IPS-18a (cell line): ENCODE measurements around the gene HOXC13.

Experiments
- H3K27ac ChIP-seq: one replicate; pipeline ENCODE4 v1.5.1; 2013; ENCODE audit warnings: low read length
- H3K27me3 ChIP-seq: one replicate; pipeline ENCODE4 v1.6.1; 2013; ENCODE audit warnings: mild to moderate bottlenecking, low read length; ENCODE audit not compliant: control insufficient read depth, insufficient read depth
- H3K36me3 ChIP-seq: one replicate; pipeline ENCODE4 v1.6.1; 2013; ENCODE audit warnings: low read depth, low read length; ENCODE audit not compliant: control insufficient read depth
- H3K4me1 ChIP-seq: one replicate; pipeline ENCODE4 v1.6.1; 2013; ENCODE audit warnings: low read depth, low read length; ENCODE audit not compliant: control insufficient read depth
- H3K4me3 ChIP-seq: one replicate; pipeline ENCODE4 v1.5.1; 2013; ENCODE audit warnings: low read length
- H3K9ac ChIP-seq: one replicate; pipeline ENCODE4 v1.6.1; 2013; ENCODE audit warnings: mild to moderate bottlenecking, low read length, moderate library complexity
- H3K9me3 ChIP-seq: one replicate; pipeline ENCODE4 v1.6.1; 2013; ENCODE audit warnings: low read depth, low read length; ENCODE audit not compliant: control insufficient read depth

Gene HOXC13

GRCh38 chr12:53929527-53929926, 9.1 kb upstream of the HOXC13 start:
- Histone ChIP-seq H3K9ac (no peak overlapping the region), H3K4me3 (no peak overlapping the region), H3K36me3 (no peaks in the 10 kb centered on the region), H3K4me1 (no peaks in the 10 kb centered on the region), H3K27ac (no peak overlapping the region), H3K27me3 (peaks cover 100% of the 10 kb centered on the region), H3K9me3 (no peaks in the 10 kb centered on the region)

GRCh38 chr12:53930591-53931255, 7.9 kb upstream of the HOXC13 start:
- no peaks in the 10 kb centered on the region for H3K4me1 ChIP-seq
- no peaks in the 10 kb centered on the region for H3K36me3 ChIP-seq
- H3K9ac ChIP-seq: no peak overlapping the region
- H3K27me3 ChIP-seq: peaks cover 100% of the 10 kb centered on the region
- no peaks in the 10 kb centered on the region for H3K9me3 ChIP-seq
- no peak overlapping the region for H3K4me3 ChIP-seq
- H3K27ac ChIP-seq: no peak overlapping the region

GRCh38 chr12:53931844-53932581, 6.6 kb upstream of the HOXC13 start:
- H3K4me1 ChIP-seq: no peaks in the 10 kb centered on the region
- no peak overlapping the region for H3K27ac ChIP-seq
- no peaks in the 10 kb centered on the region for H3K9me3 ChIP-seq
- no peak overlapping the region for H3K9ac ChIP-seq
- no peaks in the 10 kb centered on the region for H3K36me3 ChIP-seq
- no peak overlapping the region for H3K4me3 ChIP-seq
- H3K27me3 ChIP-seq: peaks cover 100% of the 10 kb centered on the region

GRCh38 chr12:53932915-53933314, 5.7 kb upstream of the HOXC13 start:
- Histone ChIP-seq H3K4me1 (no peaks in the 10 kb centered on the region), H3K4me3 (no peak overlapping the region), H3K27ac (no peak overlapping the region), H3K27me3 (peaks cover 100% of the 10 kb centered on the region), H3K9ac (no peak overlapping the region), H3K36me3 (no peaks in the 10 kb centered on the region), H3K9me3 (no peaks in the 10 kb centered on the region)

GRCh38 chr12:53935383-53936341, 3.0 kb upstream of the HOXC13 start:
- Histone ChIP-seq H3K4me1 (no peaks in the 10 kb centered on the region), H3K27ac (no peak overlapping the region), H3K27me3 (peaks cover 100% of the 10 kb centered on the region), H3K9ac (no peak overlapping the region), H3K4me3 (no peak overlapping the region), H3K9me3 (no peaks in the 10 kb centered on the region), H3K36me3 (no peaks in the 10 kb centered on the region)

- Histone ChIP-seq H3K27ac (no peak overlapping the region), H3K4me3 (no peak overlapping the region)
Measured at GRCh38 chr12:53937099-53937498, 1.5 kb upstream of the HOXC13 start.

GRCh38 chr12:53937596-53938325, 870 bp upstream of the HOXC13 start:
- H3K9ac ChIP-seq: no peak overlapping the region
- no peaks in the 10 kb centered on the region for H3K36me3 ChIP-seq
- H3K27me3 ChIP-seq: peaks cover 100% of the 10 kb centered on the region
- H3K27ac ChIP-seq: no peak overlapping the region
- no peaks in the 10 kb centered on the region for H3K9me3 ChIP-seq
- no peaks in the 10 kb centered on the region for H3K4me1 ChIP-seq
- H3K4me3 ChIP-seq: no peak overlapping the region

More at GRCh38 chr12:53937099-53937498, 1.5 kb upstream of the HOXC13 start:
- H3K27me3 ChIP-seq: peaks cover 100% of the 10 kb centered on the region
- H3K36me3 ChIP-seq: no peaks in the 10 kb centered on the region
- H3K9ac ChIP-seq: no peak overlapping the region
- H3K4me1 ChIP-seq: no peaks in the 10 kb centered on the region
- H3K9me3 ChIP-seq: no peaks in the 10 kb centered on the region

- H3K9ac ChIP-seq: no peak overlapping the region
- no peaks in the 10 kb centered on the region for H3K9me3 ChIP-seq
- no peak overlapping the region for H3K4me3 ChIP-seq
- no peak overlapping the region for H3K27ac ChIP-seq
- no peaks in the 10 kb centered on the region for H3K36me3 ChIP-seq
- H3K4me1 ChIP-seq: no peaks in the 10 kb centered on the region
- H3K27me3 ChIP-seq: peaks cover 100% of the 10 kb centered on the region
Measured at GRCh38 chr12:53939141-53940108, 794 bp downstream of the HOXC13 start.

GRCh38 chr12:53940443-53941014, 1.9 kb downstream of the HOXC13 start:
- H3K9me3 ChIP-seq: no peaks in the 10 kb centered on the region
- no peaks in the 10 kb centered on the region for H3K36me3 ChIP-seq
- H3K27ac ChIP-seq: no peak overlapping the region
- H3K27me3 ChIP-seq: peaks cover 100% of the 10 kb centered on the region
- no peak overlapping the region for H3K9ac ChIP-seq
- H3K4me3 ChIP-seq: no peak overlapping the region
- H3K4me1 ChIP-seq: no peaks in the 10 kb centered on the region

GRCh38 chr12:53941187-53941586, 2.6 kb downstream of the HOXC13 start:
- Histone ChIP-seq H3K4me3 (no peak overlapping the region), H3K9me3 (no peaks in the 10 kb centered on the region), H3K4me1 (no peaks in the 10 kb centered on the region), H3K9ac (no peak overlapping the region), H3K27ac (no peak overlapping the region), H3K36me3 (no peaks in the 10 kb centered on the region), H3K27me3 (peaks cover 100% of the 10 kb centered on the region)
